ENCODE results near the gene GLI3. TPM values are rescaled to one million over a fixed set of nuclear protein-coding genes. Genes with fewer than 3 reads are reported as not detected.

GLI3 gene
- polyA plus RNA-seq, 1 donor = 13.6 TPM

DNA sequence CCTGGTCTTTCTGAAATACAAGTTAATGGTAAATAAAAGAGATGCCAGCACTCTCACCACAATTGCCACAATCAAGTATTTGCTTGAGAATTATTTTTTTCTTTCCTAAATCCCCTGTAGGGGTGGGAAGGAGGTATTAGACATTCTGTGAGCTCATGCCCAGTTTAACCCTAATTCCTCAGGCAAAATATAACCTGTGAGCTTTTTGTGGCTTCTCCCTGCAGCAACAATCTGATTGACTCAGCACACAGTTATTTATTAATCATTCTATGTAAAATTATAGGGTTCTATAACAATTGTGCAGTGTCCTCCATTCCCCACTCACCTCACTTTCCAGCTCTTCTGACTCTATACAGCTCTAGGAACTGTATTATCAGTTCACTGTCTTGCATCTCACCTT is 66.3 kb downstream of the GLI3 start:
- DNase-seq = no peak

DNA sequence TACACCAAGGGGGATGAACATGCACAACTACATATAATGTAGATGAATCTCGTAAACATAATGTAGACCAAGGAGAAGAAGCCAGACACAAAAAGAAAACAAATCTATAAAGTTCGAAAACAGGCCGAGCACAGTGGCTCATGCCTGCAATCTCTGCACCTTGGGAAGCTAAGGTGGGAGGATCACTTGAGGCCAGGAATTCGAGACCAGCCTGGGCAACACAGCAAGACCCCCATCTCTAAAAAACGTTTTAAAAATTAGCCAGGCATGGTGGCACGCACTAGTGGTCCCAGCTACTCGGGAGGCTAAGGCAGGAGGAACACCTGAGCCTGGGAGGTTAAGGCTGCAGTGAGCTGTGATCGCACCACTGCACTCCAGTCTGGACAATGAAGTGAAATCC is 68.5 kb downstream of the GLI3 start:
- no peak for DNase-seq

- DNase-seq = no peak
These were observed 69.3 kb downstream of the GLI3 start for GRCh38 chr7:42167631-42168236.

- no peak for DNase-seq
These were observed 69.8 kb downstream of the GLI3 start for GRCh38 chr7:42167206-42167605.

- no peak for DNase-seq
These were observed 72.1 kb downstream of the GLI3 start for GRCh38 chr7:42164881-42165428.

- no peak for DNase-seq
These were observed 74.3 kb downstream of the GLI3 start for GRCh38 chr7:42162560-42163325.

- DNase-seq = no peak
These were observed 75.3 kb downstream of the GLI3 start for GRCh38 chr7:42161719-42162118.

- no peak for DNase-seq
These were observed 75.9 kb downstream of the GLI3 start for GRCh38 chr7:42161110-42161509.

- DNase-seq = no peak
These were observed 77.9 kb downstream of the GLI3 start for GRCh38 chr7:42159130-42159529.

DNA sequence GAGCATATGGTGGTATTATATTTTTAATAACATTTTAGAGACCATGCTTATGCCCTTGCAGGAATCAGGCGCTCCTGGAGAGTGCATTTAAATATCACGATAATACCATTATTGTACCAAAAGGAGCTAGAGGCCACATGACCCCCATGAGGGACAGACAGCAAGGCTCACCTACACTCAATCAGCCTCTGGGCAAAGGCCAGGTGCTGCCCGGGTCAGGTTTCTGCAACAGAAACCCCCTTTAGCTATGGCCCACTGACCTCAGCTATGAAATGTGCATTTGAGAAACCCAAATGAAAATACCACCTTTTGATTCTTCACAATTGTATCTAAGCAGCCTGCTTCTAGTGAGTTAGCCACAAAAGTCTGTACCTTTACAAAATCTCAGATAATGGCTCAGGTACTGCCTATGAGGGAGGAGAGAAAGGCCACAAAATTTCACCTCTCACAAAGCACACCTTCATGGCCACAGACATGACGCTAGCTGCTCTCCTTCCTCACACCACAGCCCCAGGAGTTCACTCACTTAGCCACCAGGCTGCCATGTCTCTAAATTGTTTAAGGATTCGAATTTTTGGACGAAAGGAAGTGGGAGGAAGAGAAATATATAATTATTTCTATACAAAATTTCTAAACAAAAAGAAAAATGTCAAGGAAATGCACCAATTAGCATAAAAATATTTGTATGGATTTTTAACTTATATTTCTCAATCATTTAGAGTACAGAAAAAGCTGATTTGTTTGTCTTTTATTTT is 79.9 kb downstream of the GLI3 start:
- no peak for DNase-seq

DNA sequence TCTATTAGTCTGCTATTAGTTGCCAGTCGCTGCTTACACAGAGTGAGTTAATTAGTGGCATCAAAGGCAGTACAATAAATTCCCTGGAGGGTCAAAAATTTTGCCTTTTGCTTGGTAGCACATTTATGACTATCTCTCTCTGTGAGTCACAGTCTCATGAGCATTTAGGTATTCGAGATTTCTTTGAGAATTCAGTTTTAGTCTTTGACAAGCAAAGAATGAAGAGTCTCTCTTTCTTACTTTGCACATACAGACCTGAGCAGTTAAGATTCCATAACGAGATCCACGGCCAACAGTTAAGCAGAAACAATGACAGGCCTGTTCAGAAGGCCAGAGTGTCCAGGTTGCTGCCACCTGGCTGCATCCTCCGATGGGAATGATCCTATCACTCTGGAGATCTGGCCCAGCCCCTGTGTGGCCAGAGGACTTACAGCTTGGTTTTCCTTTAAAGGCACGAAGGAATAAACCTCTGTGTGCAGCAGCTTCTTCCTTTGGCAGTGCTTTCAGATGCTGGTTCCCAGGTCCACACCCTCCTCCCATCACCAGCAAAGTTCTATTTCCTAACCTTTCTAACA is 80.6 kb downstream of the GLI3 start:
- no peak for DNase-seq

DNA sequence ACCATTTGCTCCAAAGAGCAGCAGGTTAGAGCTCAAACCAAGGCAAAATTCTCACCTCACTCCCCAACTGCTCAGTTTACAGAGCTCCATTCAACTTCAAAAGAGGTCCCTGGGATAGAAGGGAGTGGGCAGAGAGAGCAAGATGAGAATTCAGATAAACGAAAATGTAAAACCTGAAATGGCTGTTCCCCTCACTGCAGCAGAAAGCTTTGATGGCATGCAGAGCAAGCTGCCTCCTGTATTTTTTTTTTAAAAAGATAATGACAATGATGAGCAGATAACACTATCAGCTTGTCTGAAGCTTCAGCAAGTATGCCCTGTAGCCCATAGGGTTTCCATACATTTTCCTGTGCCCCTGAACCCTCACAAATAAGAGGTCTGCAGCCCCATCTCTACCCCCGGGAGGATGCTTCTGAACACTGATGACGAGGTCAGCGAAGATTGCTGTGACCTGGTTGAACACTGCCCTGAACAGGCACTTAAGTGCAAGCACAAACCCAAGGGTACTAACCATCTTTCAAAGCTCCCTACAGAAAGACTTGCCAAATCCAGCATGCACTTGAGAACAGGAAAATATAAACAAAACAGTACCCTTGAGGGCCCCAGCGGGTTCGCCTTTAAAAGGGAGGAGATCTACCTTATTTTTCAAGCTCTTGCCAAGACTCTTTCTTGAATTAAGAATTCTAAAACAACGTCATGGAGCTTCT is 81.3 kb downstream of the GLI3 start:
- DNase-seq = no peak

GRCh38 chr7:42154173-42154572 is 82.8 kb downstream of the GLI3 start:
- no peak for DNase-seq

DNA sequence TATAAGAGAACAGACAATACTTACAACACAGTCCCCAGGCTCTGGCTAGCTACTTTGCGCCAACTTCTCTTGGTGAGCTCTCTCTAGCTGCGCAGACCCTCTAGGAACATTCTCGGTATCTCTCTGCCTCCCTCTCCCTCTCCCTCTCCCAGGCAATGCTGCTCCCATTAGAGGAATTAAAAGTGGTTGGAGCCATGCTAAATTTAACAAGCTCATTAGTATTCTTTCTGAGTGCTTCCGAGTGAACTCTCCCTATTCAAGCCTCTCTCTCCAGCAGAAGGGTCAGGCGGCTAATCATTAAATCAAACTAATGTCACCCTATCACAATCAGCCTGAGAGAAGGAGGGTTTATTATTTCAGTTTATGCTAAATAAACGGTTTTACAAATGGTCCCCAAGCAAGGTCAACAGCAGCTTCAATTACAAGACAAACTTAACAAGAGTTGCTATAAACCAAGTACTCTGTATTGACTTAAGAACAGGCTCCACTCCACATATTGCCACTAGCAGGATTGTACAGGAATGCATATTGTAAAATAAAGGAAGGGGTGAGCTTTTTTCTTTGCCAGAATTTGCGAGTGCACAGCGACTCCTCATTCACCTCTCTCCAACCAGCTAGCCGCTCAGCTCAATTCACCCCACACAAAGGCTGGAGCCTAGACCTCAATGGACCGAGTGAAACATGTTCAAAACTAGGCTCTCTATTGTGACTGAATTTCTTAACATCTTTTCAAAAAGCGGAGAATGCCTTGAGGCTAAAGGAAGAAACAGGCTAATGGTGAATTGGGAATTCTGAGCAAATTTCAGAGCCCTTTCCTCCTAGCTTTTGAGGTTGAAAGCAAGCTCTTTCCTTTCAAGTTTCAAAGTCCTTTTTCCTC is 84.4 kb downstream of the GLI3 start:
- no peak for DNase-seq

- DNase-seq = peak; percentile 89
These were observed 85.7 kb downstream of the GLI3 start for GRCh38 chr7:42151309-42151708.

- no peak for DNase-seq
These were observed 91.5 kb downstream of the GLI3 start for GRCh38 chr7:42145539-42145938.

- no peak for DNase-seq
These were observed 92.4 kb downstream of the GLI3 start for GRCh38 chr7:42144604-42145003.

DNA sequence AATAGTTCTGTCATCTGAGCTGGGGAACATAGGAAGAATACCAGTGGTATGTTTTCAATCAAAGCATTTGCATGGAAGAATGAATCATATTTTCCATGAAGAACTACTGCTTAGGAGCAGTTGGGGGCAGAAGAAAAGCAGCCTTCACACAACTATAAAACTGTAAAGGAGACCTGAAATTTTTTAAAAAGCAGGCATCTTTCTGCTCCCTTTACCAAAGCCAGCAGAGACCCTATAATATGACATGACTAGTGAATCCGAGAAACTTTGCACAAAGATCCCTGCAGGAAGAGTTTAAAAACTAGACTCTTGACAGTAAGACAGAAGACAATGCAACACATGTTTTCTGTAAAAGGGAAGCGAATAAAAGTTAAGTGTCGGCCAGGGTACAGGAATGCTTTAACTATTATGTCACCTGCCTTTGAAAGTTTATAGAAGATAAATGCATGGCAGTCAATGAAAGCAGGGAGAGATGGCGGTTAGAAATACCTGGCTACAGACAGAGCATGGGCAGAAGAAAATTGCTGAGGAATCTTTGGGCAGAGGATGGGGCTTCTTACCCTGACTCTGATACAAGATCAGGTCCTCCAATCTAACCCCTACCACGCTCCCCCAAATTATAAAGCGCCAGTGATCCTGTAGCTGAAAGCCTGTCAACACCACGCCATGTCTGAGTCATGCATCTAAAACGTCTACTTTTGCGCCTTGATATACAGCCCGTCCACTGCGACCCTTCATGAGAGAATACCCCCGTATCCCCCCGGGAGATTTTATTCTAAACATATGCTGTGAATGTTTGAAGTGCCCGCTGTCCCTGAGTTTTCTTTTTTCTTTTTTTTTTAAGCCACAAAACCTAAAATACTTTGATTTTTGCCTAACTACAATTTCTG is 93.1 kb downstream of the GLI3 start:
- no peak for DNase-seq

DNA sequence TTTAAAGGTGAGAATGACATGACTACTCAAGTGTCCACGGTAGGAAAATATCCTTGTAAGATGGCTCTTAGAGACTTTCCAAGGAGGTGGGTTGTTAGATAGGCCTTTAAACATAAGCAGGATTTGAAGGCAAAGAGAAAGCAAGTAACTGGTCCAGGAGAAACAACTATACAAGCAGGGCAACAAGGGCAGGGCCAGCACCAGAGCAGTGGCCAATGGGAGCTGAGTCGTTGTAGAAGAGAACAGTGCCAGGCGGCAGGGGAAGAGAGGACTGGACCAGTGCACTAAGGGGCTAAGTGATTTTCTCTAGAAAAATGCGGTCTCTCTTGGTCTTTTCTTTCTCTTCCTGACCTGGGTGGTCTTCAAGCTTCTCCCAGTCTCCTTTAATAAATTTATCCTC is 94.9 kb downstream of the GLI3 start:
- DNase-seq = no peak

DNA sequence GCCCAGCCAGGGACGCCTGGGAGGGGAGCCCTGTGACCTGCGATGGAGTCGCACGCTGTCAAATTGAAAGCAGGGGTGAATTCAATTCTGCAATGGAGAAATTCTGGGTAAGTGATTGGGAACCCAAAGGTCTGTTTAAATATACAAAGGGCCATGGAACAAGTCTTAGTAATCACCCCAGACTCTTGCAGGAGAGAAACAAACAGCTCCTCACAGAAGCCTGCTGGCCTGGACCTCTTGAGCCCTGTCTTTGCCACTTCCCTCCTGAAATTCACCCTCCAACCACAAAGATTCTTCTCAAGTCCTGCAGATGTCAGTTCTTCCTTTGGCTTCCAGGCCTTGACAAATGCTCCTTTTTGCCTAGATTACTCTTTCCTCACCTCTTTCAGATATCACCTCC is 97.3 kb downstream of the GLI3 start:
- DNase-seq = no peak
